Spleen (tissue), 11 donors: Measurements from ENCODE around the gene CDH15. TPM values are rescaled to one million over a fixed set of nuclear protein-coding genes. Genes with fewer than 3 reads are reported as not detected.
"Not testable (repeated sequence)": the region's sequence is repeated elsewhere in the genome, so short reads cannot be mapped to it uniquely, and the experiment has no call there.

Experiments
- DNase-seq: peaks from one replicate; pipeline ENCODE4 v3.0.0-alpha.2; 2020
- H3K27ac ChIP-seq, 8 donors: fragments of 200-600 bp; sonication (generic) in 7 of 8; 1 replicate in 4 of 8; 2 replicates in 4 of 8; pipeline versions ENCODE4 v1.5.0 to v1.8.0; 2016 to 2021; ENCODE audit warnings: inconsistent platforms in 4 of 8, mild to moderate bottlenecking in 4 of 8, moderate library complexity in 1 of 8
- H3K27me3 ChIP-seq, 7 donors: fragments of 200-600 bp; sonication (generic) in 6 of 7; replicated peaks in 1 of 7; 1 replicate in 4 of 7; 2 replicates in 3 of 7; pipeline versions ENCODE4 v1.5.0 to v1.8.0; 2016 to 2021; ENCODE audit warnings: inconsistent platforms in 3 of 7, mild to moderate bottlenecking in 1 of 7
- H3K36me3 ChIP-seq, 6 donors: fragments of 200-600 bp; sonication (generic) in 5 of 6; 1 replicate in 4 of 6; 2 replicates in 2 of 6; pipeline versions ENCODE4 v1.5.0 to v1.8.0; 2016 to 2021; ENCODE audit warnings: inconsistent platforms in 2 of 6
- H3K4me1 ChIP-seq, 6 donors: fragments of 200-600 bp; sonication (generic) in 5 of 6; 1 replicate in 3 of 6; 2 replicates in 3 of 6; pipeline versions ENCODE4 v1.5.0 to v1.8.0; 2016 to 2021; ENCODE audit warnings: inconsistent platforms in 3 of 6
- H3K4me3 ChIP-seq, 8 donors: fragments of 200-600 bp; sonication (generic) in 7 of 8; 1 replicate in 4 of 8; 2 replicates in 4 of 8; pipeline versions ENCODE4 v1.5.0 to v1.8.0; 2016 to 2021; ENCODE audit warnings: inconsistent platforms in 4 of 8, mild to moderate bottlenecking in 4 of 8, moderate library complexity in 2 of 8
- H3K9me3 ChIP-seq, 8 donors: fragments of 200-600 bp; sonication (generic) in 7 of 8; 1 replicate in 4 of 8; 2 replicates in 4 of 8; pipeline versions ENCODE4 v1.5.0 to v1.8.0; 2016 to 2021; ENCODE audit warnings: inconsistent platforms in 4 of 8
- POLR2A ChIP-seq, 3 donors: fragments of 450-650 bp; IDR thresholded peaks; one replicate each; pipeline ENCODE4 v1.5.1; 2017; ENCODE audit warnings: antibody characterized with exemption in 3 of 3, mild to moderate bottlenecking in 1 of 3
- POLR2AphosphoS5 ChIP-seq, 3 donors: sonication (generic); formaldehyde crosslinking; IDR thresholded peaks; one replicate each; pipeline ENCODE4 v1.5.1; 2017; ENCODE audit warnings: antibody characterized with exemption in 3 of 3
- WGBS, 5 donors: extraction: QIAGEN DNeasy Blood & Tissue Kit in 3 of 5; methylation state at CpG; one replicate each; pipeline versions ENCODE4 v1.1.5 to v1.1.7; 2013 to 2018; 5-methylcytosine and 5-hydroxymethylcytosine counted together
- intact Hi-C: fragments of 100-400 bp; cut with DNase I; formaldehyde crosslinking; loops from one replicate; pipeline ENCODE4 v1.15.0; 2023; ENCODE audit warnings: low total_unique reads
- polyA plus RNA-seq, 3 donors: library from polyadenylated mRNA; stranded (reverse); fragments of 200-250 nt; gene quantifications; one replicate each; pipeline ENCODE4 v1.2.1, GENCODE V29; 2013
- total RNA-seq, 7 donors: library from RNA; depleted of rRNA in 3 of 7; stranded (reverse); fragments of >200 nt in 3 of 7; fragmentation: NEBNext Ultra II Directional in 4 of 7; extraction: Animal tissue kit (Norgen Biotek cat#: 25700) in 4 of 7; gene quantifications; one replicate each; pipeline versions ENCODE4 v1.1.0 to v1.2.1, GENCODE V29; 2016 to 2021
- TF ChIP-seq, protein P1 (sequence below), 11 experiments: fragments of 200-600 bp in 7 of 11; fragments of 450-650 bp in 4 of 11; sonication (generic) in 4 of 11; IDR thresholded peaks in 8 of 11; conservative IDR thresholded peaks in 3 of 11; 1 replicate in 7 of 11; 2 replicates in 4 of 11; pipeline versions ENCODE4 v1.4.0 to v1.8.0; 2016 to 2021; ENCODE audit warnings: antibody characterized with exemption in 11 of 11, inconsistent platforms in 4 of 11, mild to moderate bottlenecking in 1 of 11
- donor health status: healthy with polysubstance abuse.
- donor health status: DM: no; HTN: no; CAD: no; lungs with moderate emphysema.
- donor health status: DM: no; HTN: no; CAD: no.
- donor health status: Bipolar disorder and iron deficiency.
- donor health status: healthy.
- donor health status: DM: no; HTN: no; CAD: no.
- donor health status: DM: yes; HTN: yes; CAD: no.

Gene CDH15
- total and polyA plus RNA-seq, 10 donors = 0.14 to 7.4 (median 1.2) TPM

DNA sequence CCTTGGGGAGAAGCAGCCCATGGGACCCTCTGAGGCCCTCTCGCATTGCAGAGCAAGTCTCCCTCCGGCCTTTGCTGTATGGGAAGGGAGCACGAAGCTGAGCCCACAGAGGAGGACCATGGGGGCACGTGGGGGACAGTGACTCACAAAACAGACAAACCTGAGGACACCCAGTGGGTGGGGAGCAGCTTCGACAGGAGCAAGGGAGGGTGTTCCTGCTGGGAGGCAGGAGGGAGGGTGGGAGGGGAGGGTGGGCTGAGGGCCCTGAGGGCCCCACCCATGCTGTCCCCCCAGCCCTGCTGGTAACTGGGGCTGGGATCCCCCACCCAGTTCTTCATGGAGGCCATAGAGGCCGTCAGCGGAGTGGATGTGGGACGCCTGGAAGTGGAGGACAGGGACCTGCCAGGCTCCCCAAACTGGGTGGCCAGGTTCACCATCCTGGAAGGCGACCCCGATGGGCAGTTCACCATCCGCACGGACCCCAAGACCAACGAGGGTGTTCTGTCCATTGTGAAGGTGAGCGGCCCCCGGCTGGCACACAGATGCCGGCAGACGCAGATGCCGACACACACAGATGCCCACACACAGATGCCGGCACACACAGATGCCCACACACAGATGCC is 16.3 kb downstream of the CDH15 start:
- Histone ChIP-seq H3K9me3 (peaks cover 0 to 2% (median 0%) of the 10 kb centered on the region in 8 donors), H3K27ac (no peak overlapping the region), H3K27me3 (peaks cover 0 to 18% (median 0%) of the 10 kb centered on the region in 7 donors), H3K4me1 (peaks cover 8 to 13% (median 11%) of the 10 kb centered on the region in 6 donors), H3K4me3 (no peak overlapping the region), H3K36me3 (no peaks in the 10 kb centered on the region)
- DNase-seq = no peak
- no peak for TF ChIP-seq POLR2A (IDR thresholded peaks at IDR 0.05)
- no peak for TF ChIP-seq POLR2AphosphoS5 (IDR thresholded peaks at IDR 0.05)
- TF ChIP-seq, protein P1, sequence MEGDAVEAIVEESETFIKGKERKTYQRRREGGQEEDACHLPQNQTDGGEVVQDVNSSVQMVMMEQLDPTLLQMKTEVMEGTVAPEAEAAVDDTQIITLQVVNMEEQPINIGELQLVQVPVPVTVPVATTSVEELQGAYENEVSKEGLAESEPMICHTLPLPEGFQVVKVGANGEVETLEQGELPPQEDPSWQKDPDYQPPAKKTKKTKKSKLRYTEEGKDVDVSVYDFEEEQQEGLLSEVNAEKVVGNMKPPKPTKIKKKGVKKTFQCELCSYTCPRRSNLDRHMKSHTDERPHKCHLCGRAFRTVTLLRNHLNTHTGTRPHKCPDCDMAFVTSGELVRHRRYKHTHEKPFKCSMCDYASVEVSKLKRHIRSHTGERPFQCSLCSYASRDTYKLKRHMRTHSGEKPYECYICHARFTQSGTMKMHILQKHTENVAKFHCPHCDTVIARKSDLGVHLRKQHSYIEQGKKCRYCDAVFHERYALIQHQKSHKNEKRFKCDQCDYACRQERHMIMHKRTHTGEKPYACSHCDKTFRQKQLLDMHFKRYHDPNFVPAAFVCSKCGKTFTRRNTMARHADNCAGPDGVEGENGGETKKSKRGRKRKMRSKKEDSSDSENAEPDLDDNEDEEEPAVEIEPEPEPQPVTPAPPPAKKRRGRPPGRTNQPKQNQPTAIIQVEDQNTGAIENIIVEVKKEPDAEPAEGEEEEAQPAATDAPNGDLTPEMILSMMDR (IDR thresholded peaks at IDR 0.05 in 8 of 11, conservative IDR thresholded peaks at IDR 0.05 in 3 of 11) = no peak
- intact Hi-C loops = no loop called here
- 69 to 75% (median 70%) methylated on average over 13 to 19 of the region's 19 CpGs for WGBS, 5 donors

DNA sequence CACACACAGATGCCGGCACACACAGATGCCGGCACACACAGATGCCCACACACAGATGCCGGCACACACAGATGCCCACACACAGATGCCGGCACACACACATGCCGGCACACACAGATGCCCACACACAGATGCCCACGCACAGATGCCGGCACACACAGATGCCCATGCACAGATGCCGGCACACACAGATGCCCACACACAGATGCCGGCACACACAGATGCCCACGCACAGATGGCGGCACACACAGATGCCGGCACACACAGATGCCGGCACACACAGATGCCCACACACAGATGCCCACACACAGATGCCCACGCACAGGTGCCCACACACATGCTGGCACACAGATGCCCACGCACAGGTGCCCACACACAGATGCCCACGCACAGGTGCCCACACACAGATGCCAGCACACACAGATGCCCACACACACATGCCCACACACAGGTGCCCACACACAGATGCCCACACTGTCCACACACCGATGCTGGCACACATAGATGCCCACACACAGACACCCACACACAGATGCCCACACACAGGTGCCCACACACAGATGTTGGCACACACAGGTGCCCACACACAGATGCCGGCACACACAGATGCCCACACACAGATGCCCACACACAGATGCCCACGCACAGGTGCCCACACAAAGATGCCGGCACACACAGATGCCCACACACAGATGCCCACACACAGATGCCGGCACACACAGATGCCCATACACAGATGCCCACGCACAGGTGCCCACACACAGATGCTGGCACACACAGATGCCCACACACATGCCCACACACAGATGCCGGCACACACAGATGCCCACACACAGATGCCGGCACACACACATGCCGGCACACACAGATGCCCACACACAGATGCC is 17.2 kb downstream of the CDH15 start:
- intact Hi-C loops, H3K27ac ChIP-seq, H3K9me3 ChIP-seq, DNase-seq, H3K36me3 ChIP-seq, H3K4me3 ChIP-seq: not testable (repeated sequence)
- 86 to 96% (median 93%) methylated on average over 20 to 25 of the region's 25 CpGs for WGBS, 5 donors
- peaks cover 0 to 15% (median 0%) of the 10 kb centered on the region in 7 donors for H3K27me3 ChIP-seq
- peaks cover 8 to 19% (median 11%) of the 10 kb centered on the region in 6 donors for H3K4me1 ChIP-seq

GRCh38 chr16:89189358-89190025 is 17.9 kb downstream of the CDH15 start:
- DNase-seq = no peak
- Histone ChIP-seq H3K36me3 (no peaks in the 10 kb centered on the region), H3K27me3 (peaks cover 0 to 20% (median 0%) of the 10 kb centered on the region in 7 donors), H3K4me1 (peaks cover 8 to 19% (median 11%) of the 10 kb centered on the region in 6 donors), H3K4me3 (no peak overlapping the region), H3K9me3 (peaks cover 0 to 2% (median 0%) of the 10 kb centered on the region in 8 donors), H3K27ac (no peak overlapping the region)
- intact Hi-C loops = no loop called here
- TF ChIP-seq, protein P1 (IDR thresholded peaks at IDR 0.05 in 8 of 11, conservative IDR thresholded peaks at IDR 0.05 in 3 of 11) = no peak
- TF ChIP-seq POLR2AphosphoS5 (IDR thresholded peaks at IDR 0.05) (no peak), POLR2A (IDR thresholded peaks at IDR 0.05) (no peak)
- WGBS, 5 donors = 64 to 71% (median 67%) methylated on average over 13 to 14 of the region's 14 CpGs

- DNase-seq = peak; percentile 76
- 62 to 72% (median 65%) methylated on average over 25 to 28 of the region's 28 CpGs for WGBS, 5 donors
These were observed 18.8 kb downstream of the CDH15 start for GRCh38 chr16:89190150-89190958.

More at GRCh38 chr16:89190150-89190958, 18.8 kb downstream of the CDH15 start:
- Histone ChIP-seq H3K36me3 (no peaks in the 10 kb centered on the region), H3K4me1 (peaks cover 8 to 19% (median 11%) of the 10 kb centered on the region in 6 donors), H3K9me3 (peaks cover 0 to 2% (median 0%) of the 10 kb centered on the region in 8 donors), H3K27ac (no peak overlapping the region), H3K4me3 (no peak overlapping the region), H3K27me3 (peaks cover 0 to 23% (median 0%) of the 10 kb centered on the region in 7 donors)
- no peak for TF ChIP-seq POLR2A (IDR thresholded peaks at IDR 0.05)
- no peak for TF ChIP-seq POLR2AphosphoS5 (IDR thresholded peaks at IDR 0.05)
- TF ChIP-seq, protein P1 (IDR thresholded peaks at IDR 0.05 in 8 of 11, conservative IDR thresholded peaks at IDR 0.05 in 3 of 11) = no peak
- intact Hi-C loops = no loop called here
